Mesothelial cell of epicardium (in vitro differentiated cells): ENCODE results near the gene CFAP91. TPM values are rescaled to one million over a fixed set of nuclear protein-coding genes. Genes with fewer than 3 reads are reported as not detected.

Experiments
- DNase-seq, 2 experiments: peaks; one replicate each; pipeline ENCODE4 v3.0.0; 2021; ENCODE audit warnings: low spot score in 2 of 2; ENCODE audit not compliant: unreplicated experiment in 2 of 2
- H3K27ac Mint-ChIP-seq: 2 replicates; pipeline ENCODE4 v1.8.0; 2021; ENCODE audit warnings: mixed read lengths
- H3K27me3 Mint-ChIP-seq: 2 replicates; pipeline ENCODE4 v1.8.0; 2021; ENCODE audit warnings: low read depth, mixed read lengths
- H3K36me3 Mint-ChIP-seq: 2 replicates; pipeline ENCODE4 v1.8.0; 2021; ENCODE audit warnings: mixed read lengths
- H3K4me1 Mint-ChIP-seq: 2 replicates; pipeline ENCODE4 v1.8.0; 2021; ENCODE audit warnings: mixed read lengths
- H3K4me3 Mint-ChIP-seq: 2 replicates; pipeline ENCODE4 v1.8.0; 2021; ENCODE audit warnings: mild to moderate bottlenecking, moderate library complexity, mixed read lengths
- H3K9me3 Mint-ChIP-seq: 2 replicates; pipeline ENCODE4 v1.8.0; 2021; ENCODE audit warnings: mixed read lengths
- total RNA-seq: library from RNA; stranded (reverse); gene quantifications from 3 replicates; pipeline ENCODE4 v1.2.1, GENCODE V29; 2021
- TF ChIP-seq, protein P1 (sequence below): fragments of 200-600 bp; sonication (generic); IDR thresholded peaks from one replicate; pipeline ENCODE4 v1.5.0; 2021; ENCODE audit warnings: antibody characterized with exemption; ENCODE audit not compliant: unreplicated experiment

CFAP91 gene
- total RNA-seq, 1 donor from 2014 or later = 10.9 TPM

DNA sequence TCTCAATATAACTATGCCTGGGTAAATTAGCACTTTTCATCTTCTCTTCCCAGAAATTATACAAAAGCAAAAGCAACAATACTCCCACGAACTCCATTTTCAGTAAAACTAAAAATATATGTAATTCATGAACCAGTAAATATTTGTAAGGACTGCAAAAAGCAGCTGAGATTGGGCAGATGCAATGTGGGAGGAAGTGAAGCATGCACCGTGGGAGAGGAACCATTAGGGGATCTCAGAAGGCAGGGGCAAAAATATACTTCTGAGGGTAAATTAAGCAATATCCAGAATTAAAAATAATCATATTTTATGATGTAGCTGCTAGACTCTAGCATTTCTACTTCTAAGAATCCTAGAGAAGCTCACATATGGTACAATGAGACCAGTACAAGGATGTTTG is 20.2 kb downstream of the CFAP91 start:
- Mint-ChIP-seq H3K4me1 (no peaks in the 10 kb centered on the region), H3K4me3 (no peak overlapping the region), H3K27me3 (no peaks in the 10 kb centered on the region), H3K9me3 (no peaks in the 10 kb centered on the region), H3K27ac (no peak overlapping the region), H3K36me3 (peaks cover 1% of the 10 kb centered on the region)
- DNase-seq = no peak
- TF ChIP-seq, protein P1, sequence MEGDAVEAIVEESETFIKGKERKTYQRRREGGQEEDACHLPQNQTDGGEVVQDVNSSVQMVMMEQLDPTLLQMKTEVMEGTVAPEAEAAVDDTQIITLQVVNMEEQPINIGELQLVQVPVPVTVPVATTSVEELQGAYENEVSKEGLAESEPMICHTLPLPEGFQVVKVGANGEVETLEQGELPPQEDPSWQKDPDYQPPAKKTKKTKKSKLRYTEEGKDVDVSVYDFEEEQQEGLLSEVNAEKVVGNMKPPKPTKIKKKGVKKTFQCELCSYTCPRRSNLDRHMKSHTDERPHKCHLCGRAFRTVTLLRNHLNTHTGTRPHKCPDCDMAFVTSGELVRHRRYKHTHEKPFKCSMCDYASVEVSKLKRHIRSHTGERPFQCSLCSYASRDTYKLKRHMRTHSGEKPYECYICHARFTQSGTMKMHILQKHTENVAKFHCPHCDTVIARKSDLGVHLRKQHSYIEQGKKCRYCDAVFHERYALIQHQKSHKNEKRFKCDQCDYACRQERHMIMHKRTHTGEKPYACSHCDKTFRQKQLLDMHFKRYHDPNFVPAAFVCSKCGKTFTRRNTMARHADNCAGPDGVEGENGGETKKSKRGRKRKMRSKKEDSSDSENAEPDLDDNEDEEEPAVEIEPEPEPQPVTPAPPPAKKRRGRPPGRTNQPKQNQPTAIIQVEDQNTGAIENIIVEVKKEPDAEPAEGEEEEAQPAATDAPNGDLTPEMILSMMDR = no peak

DNA sequence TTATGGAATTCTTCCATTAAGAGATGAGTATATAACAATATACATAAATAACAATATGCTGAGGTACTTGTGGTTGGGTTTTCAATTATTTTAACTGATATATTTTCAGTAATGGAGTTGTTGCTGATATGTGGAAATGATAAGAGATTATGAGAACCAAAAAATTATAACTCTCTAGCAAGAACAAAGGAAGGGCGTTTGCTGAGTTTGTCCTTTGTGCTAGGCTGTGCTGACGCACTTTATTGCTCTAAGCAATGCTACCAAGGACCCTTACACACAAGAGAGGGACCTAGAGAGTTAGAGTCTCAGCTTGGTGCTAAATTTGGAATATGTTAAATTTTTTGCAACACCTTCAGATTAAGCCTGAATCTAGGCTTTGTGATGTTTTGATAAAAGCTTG is 24.1 kb downstream of the CFAP91 start:
- Mint-ChIP-seq H3K4me1 (no peaks in the 10 kb centered on the region), H3K36me3 (no peaks in the 10 kb centered on the region), H3K27ac (no peak overlapping the region), H3K9me3 (no peaks in the 10 kb centered on the region), H3K4me3 (no peak overlapping the region), H3K27me3 (no peaks in the 10 kb centered on the region)
- TF ChIP-seq, protein P1 = no peak
- no peak for DNase-seq

DNA sequence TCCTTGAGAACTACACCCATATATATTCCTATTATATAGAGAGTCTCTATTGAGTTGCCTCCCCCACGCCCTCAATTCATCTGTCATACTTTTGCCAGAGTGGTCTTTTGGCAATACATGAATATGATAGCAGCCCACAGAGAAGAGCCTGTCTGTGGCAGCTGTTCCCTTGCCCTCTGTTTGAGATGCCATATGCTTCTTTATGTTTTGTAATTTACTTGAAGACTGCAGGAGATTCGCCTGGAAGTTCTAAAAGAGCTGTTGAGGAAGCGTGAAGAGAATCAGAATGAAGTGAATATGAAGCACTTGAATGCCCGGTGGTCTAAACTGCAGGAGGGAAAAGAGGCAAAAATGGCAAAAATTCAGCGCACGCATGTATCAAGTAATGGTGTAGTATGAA is 27.2 kb downstream of the CFAP91 start:
- Mint-ChIP-seq H3K4me1 (no peaks in the 10 kb centered on the region), H3K27me3 (no peaks in the 10 kb centered on the region), H3K27ac (no peak overlapping the region), H3K36me3 (no peaks in the 10 kb centered on the region), H3K9me3 (no peaks in the 10 kb centered on the region), H3K4me3 (no peak overlapping the region)
- TF ChIP-seq, protein P1 = no peak
- no peak for DNase-seq

DNA sequence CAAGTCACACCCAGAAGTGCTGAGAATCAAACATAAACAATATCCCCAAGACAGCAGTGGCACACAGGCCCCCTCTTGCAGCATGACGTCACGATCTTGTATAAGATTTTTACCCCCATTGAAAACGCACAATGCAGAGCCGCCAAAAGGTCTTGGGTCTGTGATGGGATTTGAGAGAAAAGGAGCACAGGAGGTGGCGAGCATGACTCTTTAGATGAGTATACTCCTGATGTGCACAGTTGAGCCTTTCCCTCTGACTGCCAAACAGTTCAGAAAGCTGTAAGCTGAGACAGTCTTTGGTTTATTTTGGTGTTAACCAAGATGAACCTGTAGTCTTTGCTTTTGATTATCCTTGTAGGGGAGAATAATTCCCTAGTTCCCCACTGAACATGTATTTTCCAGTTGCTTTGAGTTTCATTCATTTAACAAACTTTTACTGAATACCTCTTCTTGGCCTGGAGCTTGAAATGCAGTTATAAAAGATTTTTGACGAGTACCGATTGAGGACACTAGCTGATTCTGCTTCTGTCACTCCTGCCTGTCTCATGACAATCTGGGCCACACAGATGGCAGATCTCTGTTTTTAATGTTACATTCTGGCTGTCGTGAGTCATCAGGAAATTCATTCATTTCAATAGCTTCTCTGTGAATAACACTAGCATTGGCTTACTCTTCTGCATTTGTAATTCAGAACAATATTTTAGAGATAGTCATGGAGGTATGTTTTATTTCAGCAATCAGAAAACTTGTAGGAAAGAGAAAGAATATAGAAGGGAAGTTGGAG is 28.9 kb downstream of the CFAP91 start:
- DNase-seq = no peak
- H3K27ac Mint-ChIP-seq = no peak overlapping the region
- no peaks in the 10 kb centered on the region for H3K9me3 Mint-ChIP-seq
- H3K4me1 Mint-ChIP-seq = no peaks in the 10 kb centered on the region
- TF ChIP-seq, protein P1 = no peak
- no peaks in the 10 kb centered on the region for H3K27me3 Mint-ChIP-seq
- H3K4me3 Mint-ChIP-seq = no peak overlapping the region
- peaks cover 2% of the 10 kb centered on the region for H3K36me3 Mint-ChIP-seq

DNA sequence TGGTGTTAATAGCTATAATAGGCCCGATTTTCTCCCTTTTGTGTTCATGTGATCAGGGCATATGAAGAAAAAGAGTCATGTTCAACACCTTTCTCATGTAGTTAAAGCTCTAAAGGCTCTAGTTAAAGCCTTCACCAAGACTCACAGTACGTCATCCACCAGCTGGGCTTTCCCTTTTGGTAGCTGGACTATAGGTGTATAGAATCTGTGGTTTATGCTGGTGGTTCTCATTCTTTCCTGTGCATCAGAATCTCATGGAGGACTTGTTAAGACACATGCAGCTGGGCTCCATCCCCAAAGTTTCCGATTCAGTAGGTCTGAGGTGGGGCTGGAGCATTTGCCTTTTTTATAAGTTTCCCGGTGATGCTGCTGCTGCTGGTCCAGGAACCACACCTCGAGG is 31.0 kb downstream of the CFAP91 start:
- Mint-ChIP-seq H3K4me3 (no peak overlapping the region), H3K36me3 (peaks cover 6% of the 10 kb centered on the region)

More for the DNA sequence above, 31.0 kb downstream of the CFAP91 start:
- no peak for DNase-seq
- no peaks in the 10 kb centered on the region for H3K9me3 Mint-ChIP-seq
- TF ChIP-seq, protein P1 = no peak
- no peaks in the 10 kb centered on the region for H3K4me1 Mint-ChIP-seq
- no peak overlapping the region for H3K27ac Mint-ChIP-seq
- H3K27me3 Mint-ChIP-seq = no peaks in the 10 kb centered on the region
